HG02763 (cell line): ENCODE measurements around the gene PSMD6.

Experiments
- ATAC-seq: cut with Tn5 transposase; IDR thresholded peaks from one replicate; pipeline ENCODE4 v1.9.1; 2021; ENCODE audit warnings: mild to moderate bottlenecking, moderate library complexity; ENCODE audit not compliant: unreplicated experiment

The PSMD6 gene

DNA sequence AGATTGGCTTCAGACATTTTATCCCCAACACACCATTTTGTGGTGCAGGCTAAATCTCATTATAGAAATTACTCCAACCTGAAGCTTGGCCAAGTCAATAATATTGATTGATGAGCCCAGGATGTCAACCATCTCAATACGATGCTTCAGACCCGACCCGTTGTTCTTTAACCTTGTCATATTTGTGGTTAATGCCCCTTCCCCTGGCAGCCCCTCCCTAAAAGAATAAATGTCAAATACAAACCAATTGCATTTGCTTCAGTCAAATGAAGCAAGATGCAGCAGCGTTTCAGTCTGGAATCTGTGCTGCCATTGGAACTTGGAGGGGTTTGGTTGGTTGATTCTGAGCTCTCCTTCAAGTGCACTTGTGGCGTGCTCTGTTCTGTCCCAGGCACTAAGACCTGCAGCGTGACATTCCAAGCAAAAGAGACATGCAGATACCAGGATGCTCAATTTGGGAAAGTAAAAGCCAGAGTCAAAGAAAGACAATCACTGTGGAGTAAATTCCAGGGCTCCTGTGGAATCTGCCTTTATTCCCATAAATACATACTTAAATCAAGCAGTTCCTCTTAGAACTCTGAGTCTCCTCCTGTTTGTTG is 23.8 kb upstream of the PSMD6 start:
- ATAC-seq: no peak

DNA sequence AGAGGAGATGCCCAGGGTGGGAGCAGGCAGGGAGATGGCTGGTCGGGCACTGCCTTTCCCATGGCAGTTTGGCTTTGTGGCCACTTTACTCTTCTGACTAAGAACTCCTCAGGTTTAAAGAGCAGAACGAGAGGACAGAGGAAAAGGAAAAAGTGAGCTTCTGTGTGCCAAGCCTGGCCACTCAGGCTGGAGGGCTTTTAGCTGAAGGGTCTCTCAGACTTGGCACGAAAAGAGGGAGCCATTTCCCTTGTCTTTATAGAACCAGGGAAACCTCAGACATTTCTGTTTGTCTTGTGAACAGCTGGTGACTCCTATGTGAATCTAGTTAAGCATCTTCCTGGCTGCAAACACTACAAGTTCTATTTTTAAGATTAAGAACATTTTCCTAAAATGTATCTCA is 23.3 kb upstream of the PSMD6 start:
- ATAC-seq: no peak

DNA sequence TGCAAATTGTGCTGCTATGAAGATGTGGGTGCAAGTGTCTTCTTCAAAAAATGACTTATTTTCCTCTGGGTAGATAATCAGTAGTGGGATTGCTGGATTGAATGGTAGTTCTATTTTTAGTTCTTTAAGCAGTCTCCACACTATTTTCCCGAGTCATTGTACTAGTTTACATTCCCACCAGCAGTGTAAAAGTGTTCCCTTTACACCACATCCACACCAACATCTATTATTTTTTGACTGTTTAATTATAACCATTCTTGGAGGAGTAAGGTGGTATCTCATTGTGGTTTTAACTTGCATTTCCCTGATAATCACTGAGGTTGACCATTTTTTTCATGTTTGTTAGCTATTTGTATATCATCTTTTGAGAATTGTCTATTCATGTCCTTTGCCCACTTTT is 19.7 kb upstream of the PSMD6 start:
- no peak for ATAC-seq

DNA sequence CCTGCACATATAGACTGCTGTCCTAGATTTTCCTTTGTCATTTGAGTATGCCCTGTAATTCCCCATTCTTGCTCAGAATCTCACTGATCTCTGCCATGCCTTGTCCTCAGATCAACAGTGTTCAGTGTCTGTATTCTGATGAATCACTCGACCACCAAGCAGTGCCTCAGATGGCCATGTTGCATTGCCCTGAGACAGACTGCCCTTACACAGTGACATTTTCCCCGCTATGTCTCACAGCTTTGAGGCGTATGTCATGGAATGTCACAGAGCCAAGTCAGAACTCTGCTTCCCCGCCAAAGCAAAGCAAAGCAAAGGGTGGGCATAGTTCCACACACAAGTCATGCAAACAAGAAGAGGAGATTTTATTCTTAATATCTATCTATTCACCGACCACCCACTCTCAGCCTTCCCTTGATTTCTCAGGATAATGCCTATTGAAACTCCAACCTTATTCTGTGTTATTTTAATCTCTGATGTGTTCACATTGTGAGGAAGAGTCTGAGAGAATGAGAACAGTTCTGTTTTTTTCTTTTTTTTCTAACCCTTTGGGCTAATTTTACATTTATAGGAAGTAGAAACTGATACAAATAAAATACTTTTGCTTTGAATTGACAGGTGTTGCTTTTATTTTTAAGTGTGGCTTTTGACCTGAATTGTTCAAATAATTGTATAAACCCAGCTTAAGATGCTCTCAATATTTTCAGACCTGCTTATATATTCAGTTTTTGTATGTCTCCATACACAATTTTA is 16.9 kb upstream of the PSMD6 start:
- no peak for ATAC-seq

DNA sequence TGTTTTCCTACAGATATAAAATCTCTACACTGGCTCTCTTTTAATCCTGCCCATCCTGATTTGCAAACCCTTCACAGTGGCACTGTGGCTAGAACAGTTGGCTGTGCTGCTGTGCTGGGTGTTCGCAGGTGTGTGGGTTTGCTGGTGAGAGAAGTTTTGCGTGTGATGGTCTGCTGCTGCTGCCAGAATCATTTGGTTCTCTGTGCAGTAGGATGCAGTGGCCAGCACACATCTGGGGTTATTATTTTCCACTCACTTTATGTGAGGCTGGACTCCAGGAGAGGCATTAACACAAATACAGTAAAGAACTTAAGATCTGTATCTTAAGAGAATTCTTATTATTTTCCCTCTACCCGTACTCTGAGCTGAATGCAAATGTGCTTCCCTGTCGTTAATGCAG is 16.0 kb upstream of the PSMD6 start:
- ATAC-seq: no peak

DNA sequence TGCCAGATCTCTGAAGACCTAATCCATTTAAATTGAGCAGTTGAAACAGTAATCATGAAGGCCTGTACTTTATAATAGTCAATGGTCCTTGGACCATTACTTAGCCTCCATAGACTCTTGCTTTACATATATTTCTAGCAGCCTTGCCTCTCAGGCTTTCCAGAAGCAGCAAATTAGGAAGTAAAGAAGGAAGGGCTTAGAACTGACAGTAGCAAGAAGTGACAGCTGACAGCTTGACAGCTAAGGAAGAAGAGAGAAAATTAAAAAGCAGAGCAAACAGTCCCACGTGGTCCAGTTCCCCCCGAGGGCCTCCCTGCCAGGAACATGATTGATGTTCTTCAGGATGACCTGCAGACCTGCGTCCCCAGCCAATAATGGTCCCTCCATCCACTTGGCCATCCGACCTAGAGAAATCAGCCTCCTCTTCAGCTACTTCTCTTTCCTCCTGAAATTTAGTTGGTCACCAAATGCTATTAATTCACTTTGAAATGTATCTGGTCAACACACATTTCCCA is 15.0 kb upstream of the PSMD6 start:
- no peak for ATAC-seq

DNA sequence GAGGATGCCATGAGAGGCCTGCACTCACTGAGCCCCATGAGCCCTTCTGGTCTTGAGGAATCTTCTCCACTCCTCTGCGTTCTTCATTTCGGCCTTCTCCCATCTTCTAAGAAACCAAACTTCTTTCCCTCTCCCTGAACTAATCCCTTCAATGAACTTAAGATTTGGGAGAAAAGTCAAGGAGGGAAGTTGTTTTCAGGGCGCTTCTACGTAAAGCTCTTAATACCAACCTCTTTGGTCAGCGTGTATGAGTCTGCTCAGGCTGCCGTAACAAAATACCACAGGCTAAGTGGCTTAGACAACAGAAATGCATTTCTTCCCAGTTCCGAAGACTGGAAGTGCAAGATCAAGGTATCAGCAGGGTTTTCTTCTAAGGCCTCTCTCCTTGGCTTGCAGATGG is 13.8 kb upstream of the PSMD6 start:
- no peak for ATAC-seq

DNA sequence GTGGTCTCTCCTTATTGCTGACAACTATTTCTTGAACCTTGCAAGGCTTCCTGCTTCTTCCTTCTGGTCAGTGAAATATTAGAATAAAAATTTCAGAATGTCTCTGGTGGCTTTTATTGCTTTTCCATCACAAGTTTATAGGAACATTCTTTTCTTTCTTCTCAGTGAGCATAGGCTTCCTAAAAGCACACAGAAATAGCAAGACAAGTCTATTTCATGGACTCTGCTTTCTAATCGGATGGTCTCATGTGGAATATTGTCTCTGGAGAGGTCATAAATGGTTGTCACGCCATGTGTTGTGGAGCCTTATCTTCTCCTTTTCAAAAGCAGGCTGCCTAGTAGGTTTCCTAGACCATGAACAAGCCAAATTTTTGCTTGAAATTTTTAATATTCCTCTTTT is 9.8 kb upstream of the PSMD6 start:
- ATAC-seq: no peak

DNA sequence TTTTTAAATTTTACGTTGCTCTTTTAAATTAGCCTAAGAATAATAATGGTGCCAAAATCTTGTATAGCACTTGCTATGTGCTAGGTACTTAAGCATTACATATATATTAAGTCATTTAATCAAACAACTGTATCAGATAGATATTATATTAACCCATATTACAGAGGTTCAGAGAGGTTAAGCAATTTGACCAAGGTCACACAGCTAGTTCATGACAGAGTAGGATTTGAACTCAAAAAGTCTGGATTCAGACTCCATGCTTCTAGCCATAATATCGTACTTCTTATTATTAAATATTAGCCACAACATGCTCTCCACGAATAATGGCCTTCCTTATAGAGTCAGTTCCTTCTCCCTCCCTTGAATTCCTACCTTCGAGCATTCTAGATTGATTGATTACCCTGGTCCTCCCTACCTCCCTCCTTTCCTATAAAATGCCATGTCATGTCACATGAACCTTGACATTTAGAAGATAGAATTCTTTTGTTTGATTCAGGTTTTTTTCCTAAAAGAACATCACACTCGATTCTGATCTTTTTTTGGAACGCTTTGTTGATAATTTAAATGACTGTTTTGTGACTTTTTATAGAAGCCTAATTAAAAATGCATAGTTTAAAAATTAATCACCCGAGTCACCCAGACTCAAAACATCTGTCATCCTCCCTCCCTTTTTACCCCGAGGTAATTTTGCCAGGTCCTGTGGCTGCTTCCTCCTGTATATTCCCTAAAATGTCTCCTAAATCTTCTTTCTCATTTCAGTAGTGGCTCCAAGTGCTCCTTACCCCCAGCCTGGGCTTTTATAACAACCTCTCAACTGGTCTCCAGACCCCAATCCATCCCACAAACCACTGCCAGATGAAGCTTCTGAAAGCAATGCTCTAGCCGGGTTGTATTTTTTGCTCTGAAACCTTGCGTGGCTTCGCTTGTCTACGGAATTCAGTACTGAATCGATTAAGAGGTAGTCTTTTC is 8.5 kb upstream of the PSMD6 start:
- ATAC-seq: no peak

DNA sequence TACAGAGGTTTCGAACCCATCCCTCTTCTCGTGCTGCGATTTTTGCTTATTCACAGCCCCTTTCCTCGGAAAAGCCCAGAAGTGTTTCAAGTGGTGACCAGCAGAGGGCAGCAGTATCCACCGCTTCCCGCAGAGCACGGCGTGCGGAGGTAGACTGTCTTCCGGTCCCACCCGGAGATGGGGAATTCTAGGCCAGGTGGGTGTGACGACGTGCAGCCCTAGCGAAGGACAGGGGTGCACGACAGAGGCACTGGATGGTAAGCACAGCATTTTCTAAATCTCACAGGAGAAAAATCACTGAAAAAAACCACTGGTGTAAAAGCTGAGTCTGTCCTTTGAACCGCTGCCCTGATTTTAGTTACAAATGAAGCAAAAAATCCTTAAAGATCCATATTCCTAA is 7.4 kb upstream of the PSMD6 start:
- ATAC-seq: peak; percentile 95

DNA sequence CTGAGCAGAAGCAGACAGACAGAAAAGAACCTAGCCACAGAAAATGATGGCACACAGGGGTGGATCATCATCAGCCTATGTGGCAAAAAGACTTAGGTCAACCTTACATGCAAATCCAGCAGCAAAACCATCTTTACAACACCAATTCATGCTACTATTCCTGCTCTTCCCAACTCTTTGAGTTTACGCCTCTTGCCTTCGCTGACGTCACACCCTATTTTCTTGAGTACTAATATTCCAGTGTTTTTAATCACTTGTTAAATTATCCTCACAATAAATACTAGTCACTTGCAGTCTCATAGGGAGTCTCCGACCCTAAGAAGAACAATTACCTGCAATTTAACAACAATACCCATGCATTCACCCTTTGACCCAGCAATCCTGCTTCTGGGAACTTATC is 6.0 kb upstream of the PSMD6 start:
- ATAC-seq: no peak

DNA sequence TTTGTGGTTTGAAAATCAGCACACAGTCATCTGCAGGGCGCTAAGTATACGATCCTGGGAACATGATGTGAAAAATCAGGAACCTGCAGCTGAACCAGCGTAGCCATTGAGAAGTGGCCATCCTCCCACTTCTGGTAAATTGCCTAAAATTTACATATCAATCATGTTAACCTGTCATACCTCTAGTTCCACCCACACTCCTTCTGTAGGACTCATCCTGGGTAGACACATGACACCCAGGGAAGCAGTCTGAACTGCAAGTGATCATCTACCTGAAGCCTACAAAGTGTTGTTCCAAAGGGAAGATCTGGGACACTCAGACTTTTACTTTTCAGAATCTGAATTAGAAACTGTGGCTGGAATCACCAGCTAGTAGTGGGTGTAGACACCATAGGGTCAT is 5.5 kb upstream of the PSMD6 start:
- ATAC-seq: no peak

DNA sequence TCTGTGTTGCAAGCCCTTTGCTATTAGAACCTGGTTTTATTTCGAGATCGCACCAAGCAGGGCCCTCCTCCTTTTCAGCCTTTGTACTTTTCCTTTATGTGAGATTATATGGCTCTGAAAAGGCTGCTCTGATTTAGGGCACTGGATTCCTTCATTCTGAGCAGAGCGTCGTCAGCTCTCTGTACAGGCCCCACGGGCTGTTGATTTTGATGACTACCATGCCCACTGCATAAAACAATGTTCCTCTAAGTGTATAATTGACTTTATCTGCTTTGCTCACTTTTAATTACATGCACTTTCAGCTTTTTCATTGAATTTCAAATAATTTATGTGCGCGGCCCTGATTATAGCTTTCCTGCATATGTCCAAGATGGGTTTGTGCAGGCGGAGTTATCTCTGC is 4.4 kb upstream of the PSMD6 start:
- ATAC-seq: no peak

DNA sequence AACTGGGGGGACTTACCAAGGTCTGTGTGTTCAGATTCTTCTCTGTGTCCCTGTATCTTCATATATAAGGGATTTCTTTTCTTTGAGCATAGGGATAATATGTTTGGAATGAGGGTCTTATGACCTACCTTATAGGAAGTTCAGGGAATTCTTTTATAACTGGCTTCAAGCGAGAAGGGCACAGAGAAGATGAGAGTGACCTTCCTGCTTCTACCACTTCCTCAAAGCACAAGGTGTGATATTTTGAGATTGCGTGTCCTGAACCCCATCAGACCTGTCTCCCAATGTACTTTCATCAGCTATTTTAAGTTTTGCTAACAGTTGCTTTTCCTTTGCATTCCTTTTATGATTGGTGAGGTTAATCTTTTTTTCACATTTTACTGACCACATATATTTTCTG is 3.1 kb upstream of the PSMD6 start:
- ATAC-seq: no peak

DNA sequence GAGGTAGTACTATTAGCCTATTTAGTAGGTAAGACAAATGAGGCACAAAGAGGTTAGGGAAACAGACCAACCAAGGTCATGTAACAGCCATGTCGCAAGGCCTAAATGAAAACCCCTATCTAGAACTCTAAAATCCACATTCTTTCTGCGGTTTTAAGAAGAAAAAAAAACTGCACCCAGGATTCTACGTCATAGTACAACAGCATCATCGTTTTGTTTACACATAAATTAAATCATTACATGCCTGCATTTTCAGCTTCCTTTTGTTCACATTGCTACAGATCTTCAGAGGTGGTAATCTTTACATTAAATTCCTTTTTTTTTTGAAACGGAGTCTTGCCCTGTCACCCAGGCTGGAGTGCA is 548 bp upstream of the PSMD6 start:
- no peak for ATAC-seq

DNA sequence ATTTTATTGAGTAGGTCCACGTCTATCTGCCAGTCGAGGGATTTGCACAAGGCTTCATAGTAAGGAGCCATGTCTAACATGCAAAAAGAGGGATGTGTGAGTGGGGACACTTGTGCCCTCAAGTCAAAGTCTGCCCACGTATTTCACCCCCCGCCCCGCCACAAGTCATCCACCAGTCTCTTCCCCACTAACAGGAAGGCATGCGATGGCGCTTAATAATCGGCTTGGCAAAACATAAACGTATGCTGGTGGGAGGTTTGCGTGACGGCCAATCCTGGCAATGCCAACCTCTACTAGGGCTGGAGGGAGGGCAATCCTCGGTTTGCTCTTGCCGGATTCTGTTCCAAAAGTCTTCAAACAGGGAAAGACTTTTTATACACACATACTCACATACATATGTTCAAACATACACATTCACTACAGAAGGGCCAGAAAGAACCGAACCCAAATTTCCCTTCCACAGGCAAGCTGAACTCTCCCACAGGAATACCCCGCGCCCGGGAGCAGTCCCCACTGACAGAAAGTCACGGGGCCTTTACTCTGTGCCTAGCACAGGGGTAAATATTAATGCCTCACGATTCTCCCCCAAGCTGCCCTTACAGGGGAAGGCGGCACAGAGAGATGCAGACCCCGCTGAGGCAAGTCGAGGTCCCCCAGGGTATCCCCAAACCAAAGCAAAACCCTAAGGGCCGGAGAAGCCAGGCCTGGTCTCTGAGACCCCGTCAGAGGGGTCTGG is 675 bp downstream of the PSMD6 start:
- ATAC-seq: no peak

DNA sequence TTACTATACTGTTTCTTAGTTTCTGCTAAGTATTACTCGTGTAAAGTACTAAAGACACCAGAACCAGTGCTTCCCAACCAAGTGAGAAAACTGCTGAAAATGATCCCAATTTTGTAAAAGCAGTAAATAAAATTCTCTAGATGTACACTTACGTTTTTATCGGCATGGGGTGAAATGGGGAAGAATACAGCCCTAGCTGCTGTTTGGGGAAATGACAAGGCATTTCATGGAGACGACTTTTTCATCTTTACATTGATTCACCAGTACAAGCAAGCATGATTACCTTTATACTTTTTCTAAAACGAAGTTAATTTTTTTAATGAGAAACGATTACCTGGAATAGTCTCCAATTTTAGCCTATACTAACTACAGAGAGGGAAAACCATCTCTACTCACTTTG is 1.4 kb downstream of the PSMD6 start:
- no peak for ATAC-seq

DNA sequence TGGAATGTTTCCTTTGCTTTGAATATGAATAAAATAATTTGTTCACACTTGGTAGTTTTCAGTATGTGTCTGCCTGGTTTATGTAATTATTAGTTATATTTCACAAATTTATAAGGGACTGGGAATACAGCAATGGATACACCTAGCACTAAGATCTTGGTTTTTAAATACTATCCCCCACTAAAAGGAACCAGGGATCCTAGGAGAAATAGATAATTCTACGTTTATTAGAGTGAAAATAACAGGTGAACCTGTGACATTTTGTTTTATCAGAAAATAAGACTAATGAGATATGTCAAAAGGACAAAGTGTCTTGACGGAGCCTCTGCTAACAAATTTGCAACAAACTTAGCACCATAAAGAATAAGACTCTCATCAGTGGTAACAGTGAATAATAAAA is 3.4 kb downstream of the PSMD6 start:
- ATAC-seq: no peak

DNA sequence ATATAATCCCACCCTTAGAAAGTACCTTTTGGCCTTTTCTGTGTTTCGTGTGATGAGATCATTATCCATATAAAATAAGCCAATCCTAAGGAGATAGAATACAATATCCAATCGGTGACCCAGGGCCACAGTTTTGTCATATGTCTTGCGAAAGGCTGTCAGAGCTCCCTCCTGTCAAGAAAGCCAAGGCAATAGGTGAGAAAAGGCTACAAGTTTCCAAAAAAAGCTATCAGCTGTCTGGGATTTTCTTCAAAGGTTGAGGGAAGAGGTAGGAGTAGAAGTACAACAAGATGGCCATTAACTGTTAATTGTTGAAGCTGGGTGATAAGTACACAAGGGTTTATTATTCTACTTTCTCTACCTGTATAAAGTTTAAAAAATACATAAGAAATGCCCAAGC is 4.0 kb downstream of the PSMD6 start:
- no peak for ATAC-seq

DNA sequence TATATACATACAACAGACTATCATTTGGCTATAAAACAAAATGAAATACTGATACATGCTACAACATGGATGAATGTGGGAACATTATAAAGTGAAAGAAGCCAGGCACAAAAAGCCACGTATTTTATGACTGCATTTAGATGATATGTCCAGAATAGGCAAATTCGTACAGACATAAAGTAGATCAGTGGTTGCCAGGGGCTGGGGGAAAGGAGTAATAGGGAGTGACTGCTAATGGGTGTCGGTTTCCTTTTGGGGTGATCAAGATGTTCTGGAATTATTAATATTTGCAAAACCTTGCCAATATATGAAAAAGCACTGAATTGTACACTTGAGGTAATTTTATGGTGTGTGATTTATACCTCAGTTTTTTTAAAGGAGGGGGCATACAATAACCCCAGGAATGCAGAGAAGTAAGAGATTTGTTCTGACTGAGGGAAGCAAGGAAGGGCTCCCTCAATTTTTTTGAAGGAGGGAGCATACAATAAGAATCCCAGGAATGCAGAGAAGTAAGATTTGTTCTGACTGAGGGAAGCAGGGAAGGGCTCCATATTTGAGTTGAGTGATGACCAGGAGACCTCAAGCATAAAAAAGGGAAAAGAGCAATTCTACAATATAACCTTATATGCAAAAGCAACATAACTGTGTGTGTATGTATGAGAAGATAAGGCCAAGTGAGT is 6.2 kb downstream of the PSMD6 start:
- no peak for ATAC-seq
